Sigmoid colon (tissue), 7 donors: Measurements from ENCODE around the gene CTSW. TPM values are rescaled to one million over a fixed set of nuclear protein-coding genes. Genes with fewer than 3 reads are reported as not detected.

ENCODE experiments used
- DNase-seq: peaks from one replicate; pipeline ENCODE4 v3.0.0-alpha.2; 2019
- H3K27ac ChIP-seq, 4 donors: fragments of 200-600 bp; sonication (generic); one replicate each; pipeline ENCODE4 v1.5.1; 2016 to 2019; ENCODE audit warnings: mild to moderate bottlenecking in 1 of 4
- H3K27me3 ChIP-seq, 3 donors: fragments of 200-600 bp; sonication (generic); one replicate each; pipeline ENCODE4 v1.5.1; 2019; ENCODE audit warnings: mild to moderate bottlenecking in 1 of 3
- H3K36me3 ChIP-seq, 4 donors: fragments of 200-600 bp; sonication (generic); one replicate each; pipeline ENCODE4 v1.5.1; 2016 to 2019
- H3K4me1 ChIP-seq, 4 donors: fragments of 200-600 bp; sonication (generic); one replicate each; pipeline ENCODE4 v1.5.1; 2017 to 2019
- H3K4me3 ChIP-seq, 4 donors: fragments of 200-600 bp; sonication (generic); one replicate each; pipeline ENCODE4 v1.5.1; 2017 to 2019; ENCODE audit warnings: mild to moderate bottlenecking in 2 of 4, moderate library complexity in 1 of 4
- H3K9me3 ChIP-seq, 4 donors: fragments of 200-600 bp in 3 of 4; sonication (generic) in 3 of 4; one replicate each; pipeline versions ENCODE4 v1.5.1 to v1.6.1; 2013 to 2019
- CTCF ChIP-seq, 4 experiments: fragments of 450-650 bp in 3 of 4; fragments of 200-600 bp in 1 of 4; IDR thresholded peaks; one replicate each; pipeline ENCODE4 v1.5.1; 2016 to 2019; ENCODE audit warnings: antibody characterized with exemption in 4 of 4, mild to moderate bottlenecking in 3 of 4, moderate library complexity in 2 of 4
- EP300 ChIP-seq, 4 donors: sonication (generic); formaldehyde crosslinking; IDR thresholded peaks; one replicate each; pipeline ENCODE4 v1.6.1; 2017; ENCODE audit warnings: antibody characterized with exemption in 4 of 4
- POLR2A ChIP-seq, 2 donors: fragments of 450-650 bp; IDR thresholded peaks; one replicate each; pipeline ENCODE4 v1.6.1; 2016; ENCODE audit warnings: antibody characterized with exemption in 2 of 2, mild to moderate bottlenecking in 2 of 2, moderate library complexity in 2 of 2
- POLR2AphosphoS5 ChIP-seq, 4 donors: sonication (generic); formaldehyde crosslinking; IDR thresholded peaks; one replicate each; pipeline ENCODE4 v1.6.1; 2017; ENCODE audit warnings: antibody characterized with exemption in 4 of 4
- WGBS, 2 donors: extraction: QIAGEN DNeasy Blood & Tissue Kit; methylation state at CpG; one replicate each; pipeline ENCODE4 v1.1.7; 2013; 5-methylcytosine and 5-hydroxymethylcytosine counted together
- intact Hi-C: fragments of 100-400 bp; cut with DNase I; formaldehyde crosslinking; loops from one replicate; pipeline ENCODE4 v1.15.1; 2023
- polyA plus RNA-seq, 3 donors: library from polyadenylated mRNA; stranded (reverse); fragments of 200-250 nt; gene quantifications; one replicate each; pipeline ENCODE4 v1.2.3, GENCODE V29; 2013
- total RNA-seq, 4 donors: library from RNA; depleted of rRNA; stranded (reverse); fragments of >200 nt; gene quantifications; one replicate each; pipeline ENCODE4 v1.1.0, GENCODE V29; 2016
- donor health status: healthy with polysubstance abuse.
- donor health status: Bipolar disorder and iron deficiency.
- donor health status: healthy.

The CTSW gene
- total and polyA plus RNA-seq, 7 donors = 0.82 to 3.1 (median 2.3) TPM; not detected in 4

GRCh38 chr11:65867284-65868071, 12.2 kb upstream of the CTSW start:
- intact Hi-C loops = no loop called here
- Histone ChIP-seq H3K4me3 (no peak overlapping the region), H3K9me3 (no peaks in the 10 kb centered on the region), H3K36me3 (peaks cover 23 to 80% (median 52%) of the 10 kb centered on the region in 4 donors), H3K27me3 (no peaks in the 10 kb centered on the region), H3K27ac (peak overlapping the region in 2 of 4 donors; percentile 22 to 32), H3K4me1 (peaks cover 0 to 52% (median 38%) of the 10 kb centered on the region in 4 donors)
- WGBS, 2 donors = 71 to 79% methylated on average over 29 of the region's 29 CpGs
- DNase-seq = no peak
- TF ChIP-seq POLR2AphosphoS5 (IDR thresholded peaks at IDR 0.05) = no peak
- TF ChIP-seq CTCF (IDR thresholded peaks at IDR 0.05) = no peak
- TF ChIP-seq POLR2A (IDR thresholded peaks at IDR 0.05) = no peak
- TF ChIP-seq EP300 (IDR thresholded peaks at IDR 0.05) = no peak

GRCh38 chr11:65868076-65868667, 11.5 kb upstream of the CTSW start:
- no peak overlapping the region for H3K4me3 ChIP-seq
- peak overlapping the region in 3 of 4 donors; percentile 22 to 43 (median 32) for H3K27ac ChIP-seq
- no peaks in the 10 kb centered on the region for H3K9me3 ChIP-seq
- intact Hi-C loops = no loop called here
- WGBS, 2 donors = 83 to 89% methylated on average over 19 of the region's 19 CpGs
- peak; percentile 70 for DNase-seq
- peaks cover 23 to 73% (median 46%) of the 10 kb centered on the region in 4 donors for H3K36me3 ChIP-seq
- no peak for TF ChIP-seq CTCF (IDR thresholded peaks at IDR 0.05)
- TF ChIP-seq EP300 (IDR thresholded peaks at IDR 0.05) = no peak
- no peak for TF ChIP-seq POLR2A (IDR thresholded peaks at IDR 0.05)
- TF ChIP-seq POLR2AphosphoS5 (IDR thresholded peaks at IDR 0.05) = peak in 1 of 4 donors; percentile 35
- peaks cover 0 to 51% (median 34%) of the 10 kb centered on the region in 4 donors for H3K4me1 ChIP-seq
- no peaks in the 10 kb centered on the region for H3K27me3 ChIP-seq

GRCh38 chr11:65868907-65869306, 10.7 kb upstream of the CTSW start:
- WGBS, 2 donors = 64 to 92% methylated on average over 3 of the region's 3 CpGs
- H3K9me3 ChIP-seq = no peaks in the 10 kb centered on the region
- intact Hi-C loops = no loop called here
- H3K4me1 ChIP-seq = peaks cover 0 to 53% (median 34%) of the 10 kb centered on the region in 4 donors
- no peak overlapping the region for H3K4me3 ChIP-seq
- no peak for DNase-seq
- no peaks in the 10 kb centered on the region for H3K27me3 ChIP-seq
- no peak for TF ChIP-seq POLR2A (IDR thresholded peaks at IDR 0.05)
- H3K36me3 ChIP-seq = peaks cover 17 to 66% (median 39%) of the 10 kb centered on the region in 4 donors
- H3K27ac ChIP-seq = peak overlapping the region in 2 of 4 donors; percentile 22 to 43

- TF ChIP-seq POLR2AphosphoS5 (IDR thresholded peaks at IDR 0.05) (peak in 2 of 4 donors; percentile 25 to 34), CTCF (IDR thresholded peaks at IDR 0.05) (no peak), POLR2A (IDR thresholded peaks at IDR 0.05) (no peak), EP300 (IDR thresholded peaks at IDR 0.05) (no peak)
- peaks cover 9 to 57% (median 30%) of the 10 kb centered on the region in 4 donors for H3K36me3 ChIP-seq
- intact Hi-C loops = no loop called here
- peak; percentile 69 for DNase-seq
- H3K27me3 ChIP-seq = no peaks in the 10 kb centered on the region
- H3K4me1 ChIP-seq = peaks cover 0 to 51% (median 38%) of the 10 kb centered on the region in 4 donors
- H3K27ac ChIP-seq = peak overlapping the region; percentile 93 to 98 (median 96)
- H3K9me3 ChIP-seq = no peaks in the 10 kb centered on the region
- 65 to 81% methylated on average over 24 of the region's 24 CpGs for WGBS, 2 donors
- no peak overlapping the region for H3K4me3 ChIP-seq
These were observed 9.9 kb upstream of the CTSW start for GRCh38 chr11:65869643-65870306.

GRCh38 chr11:65870307-65870658, 9.4 kb upstream of the CTSW start:
- Histone ChIP-seq H3K27me3 (no peaks in the 10 kb centered on the region), H3K9me3 (no peaks in the 10 kb centered on the region), H3K4me3 (no peak overlapping the region), H3K36me3 (peaks cover 9 to 52% (median 25%) of the 10 kb centered on the region in 4 donors), H3K4me1 (peaks cover 0 to 51% (median 38%) of the 10 kb centered on the region in 4 donors), H3K27ac (peak overlapping the region; percentile 93 to 98 (median 96))
- DNase-seq = no peak
- TF ChIP-seq POLR2AphosphoS5 (IDR thresholded peaks at IDR 0.05) (peak in 1 of 4 donors; percentile 3), CTCF (IDR thresholded peaks at IDR 0.05) (no peak), POLR2A (IDR thresholded peaks at IDR 0.05) (no peak), EP300 (IDR thresholded peaks at IDR 0.05) (no peak)
- intact Hi-C loops = no loop called here
- WGBS, 2 donors = 70 to 76% methylated on average over 11 of the region's 11 CpGs
